IMR-90 (cell line): Measurements from ENCODE around the gene DAPK3. TPM values are rescaled to one million over a fixed set of nuclear protein-coding genes. Genes with fewer than 3 reads are reported as not detected.

Source experiments
- ATAC-seq: fragments of 200-7000 bp; cut with Tn5 transposase; 2 replicates; pipeline ENCODE4 v1.9.1; 2020; ENCODE audit warnings: low read depth, mild to moderate bottlenecking, moderate library complexity
- BruUV-seq: library from RNA; stranded (reverse); fragments of 400-500 nt; replicated peaks from 2 replicates; lab custom pipeline; 2021; lab: Mats Ljungman, UMichigan
- CTCF ChIA-PET: fragments of 300-600 bp; formaldehyde crosslinking; extraction: SDS; loops from one replicate; lab custom pipeline; 2021; ENCODE audit warnings: antibody characterized with exemption; lab: Yijun Ruan, JAX
- POLR2A ChIA-PET: fragments of 300-600 bp; sonication (Branson Sonifier 250); formaldehyde crosslinking; loops from one replicate; lab custom pipeline; 2022; ENCODE audit warnings: antibody characterized with exemption; ENCODE audit not compliant: unreplicated experiment; lab: Charles Lee
- DNase-seq: peaks from one replicate; pipeline ENCODE4 v3.0.0; 2013
- H2AFZ ChIP-seq: replicated peaks from 2 replicates; pipeline ENCODE3; 2013; ENCODE audit warnings: low read length, mild to moderate bottlenecking; ENCODE audit not compliant: poor library complexity
- H2AK5ac ChIP-seq: 2 replicates; pipeline ENCODE4 v1.6.1; 2013; ENCODE audit warnings: low read depth, low read length, inconsistent platforms
- H2AK9ac ChIP-seq: replicated peaks from 2 replicates; pipeline ENCODE3; 2013; ENCODE audit warnings: mild to moderate bottlenecking, low read depth, low read length, moderate library complexity; ENCODE audit not compliant: poor library complexity
- H2BK120ac ChIP-seq: 2 replicates; pipeline ENCODE4 v1.6.1; 2013; ENCODE audit warnings: low read depth, low read length, inconsistent platforms
- H2BK15ac ChIP-seq: 3 replicates; pipeline ENCODE4 v1.6.1; 2013; ENCODE audit warnings: low read depth, low read length, inconsistent platforms
- H2BK20ac ChIP-seq: 2 replicates; pipeline ENCODE4 v1.6.1; 2013; ENCODE audit warnings: low read depth, mild to moderate bottlenecking, inconsistent platforms, low read length, moderate library complexity
- H2BK5ac ChIP-seq: 2 replicates; pipeline ENCODE4 v1.6.1; 2013; ENCODE audit warnings: mild to moderate bottlenecking, low read depth, low read length, inconsistent platforms; ENCODE audit not compliant: poor library complexity, severe bottlenecking
- H3K14ac ChIP-seq: replicated peaks from 2 replicates; pipeline ENCODE4 v1.6.1; 2013; ENCODE audit warnings: low read depth, low read length, inconsistent platforms
- H3K18ac ChIP-seq: 2 replicates; pipeline ENCODE4 v1.6.1; 2013; ENCODE audit warnings: low read depth, low read length, control low read depth
- H3K23ac ChIP-seq: 2 replicates; pipeline ENCODE4 v1.6.1; 2013; ENCODE audit warnings: low read depth, low read length, inconsistent platforms
- H3K27ac ChIP-seq: 2 replicates; pipeline ENCODE4 v1.5.1; 2013; ENCODE audit warnings: mild to moderate bottlenecking, control low read depth, low read length; ENCODE audit not compliant: insufficient read depth
- H3K27me3 ChIP-seq: 2 replicates; pipeline ENCODE4 v1.6.1; 2013; ENCODE audit warnings: low read length; ENCODE audit not compliant: control insufficient read depth, insufficient read depth
- H3K36me3 ChIP-seq: 2 replicates; pipeline ENCODE4 v1.6.1; 2013; ENCODE audit warnings: low read length, mixed read lengths; ENCODE audit not compliant: control insufficient read depth, insufficient read depth
- H3K4ac ChIP-seq: 2 replicates; pipeline ENCODE4 v1.6.1; 2013; ENCODE audit warnings: low read depth, low read length, inconsistent platforms
- H3K4me1 ChIP-seq: 2 replicates; pipeline ENCODE4 v1.6.1; 2013; ENCODE audit warnings: low read length, mixed read lengths; ENCODE audit not compliant: control insufficient read depth, insufficient read depth
- H3K4me2 ChIP-seq: 2 replicates; pipeline ENCODE4 v1.6.1; 2013; ENCODE audit warnings: low read depth, mild to moderate bottlenecking, control low read depth, low read length, moderate library complexity
- H3K4me3 ChIP-seq: 2 replicates; pipeline ENCODE4 v1.5.1; 2013; ENCODE audit warnings: low read depth, mild to moderate bottlenecking, control low read depth, low read length, moderate library complexity; ENCODE audit not compliant: insufficient read depth
- H3K56ac ChIP-seq: 2 replicates; pipeline ENCODE4 v1.6.1; 2013; ENCODE audit warnings: low read length, inconsistent platforms; ENCODE audit not compliant: insufficient read depth; ENCODE audit errors: extremely low read depth
- H3K79me1 ChIP-seq, 2 experiments: 2 replicates each; pipeline ENCODE4 v1.6.1; 2013; ENCODE audit warnings: low read length in 2 of 2, inconsistent platforms in 1 of 2, low read depth in 1 of 2
- H3K9ac ChIP-seq: 2 replicates; pipeline ENCODE4 v1.6.1; 2013; ENCODE audit warnings: low read depth, low read length, control low read depth
- H3K9me1 ChIP-seq: 2 replicates; pipeline ENCODE4 v1.6.1; 2013; ENCODE audit warnings: low read length, inconsistent platforms; ENCODE audit not compliant: insufficient read depth
- H3K9me3 ChIP-seq: 2 replicates; pipeline ENCODE4 v1.6.1; 2013; ENCODE audit warnings: low read length; ENCODE audit not compliant: control insufficient read depth, insufficient read depth
- H4K20me1 ChIP-seq: 2 replicates; pipeline ENCODE4 v1.6.1; 2013; ENCODE audit warnings: low read length, inconsistent platforms; ENCODE audit not compliant: insufficient read depth
- H4K5ac ChIP-seq: 2 replicates; pipeline ENCODE4 v1.6.1; 2013; ENCODE audit warnings: mild to moderate bottlenecking, low read depth, low read length, control low read depth
- H4K8ac ChIP-seq, 2 experiments: 2 replicates each; pipeline ENCODE4 v1.6.1; 2013; ENCODE audit warnings: low read depth in 2 of 2, low read length in 2 of 2, control low read depth in 1 of 2, inconsistent platforms in 1 of 2
- H4K91ac ChIP-seq: 2 replicates; pipeline ENCODE4 v1.6.1; 2013; ENCODE audit warnings: low read depth, low read length, inconsistent platforms; ENCODE audit not compliant: insufficient read depth
- BHLHE40 ChIP-seq: fragments of 150-350 bp; IDR thresholded peaks from 2 replicates; pipeline ENCODE4 v1.6.1; 2016; ENCODE audit warnings: mild to moderate bottlenecking, low read depth, low read length
- CEBPB ChIP-seq: IDR thresholded peaks from 2 replicates; pipeline ENCODE4 v1.6.1; 2012; ENCODE audit warnings: low read depth, low read length, improper control_type of control experiment
- CHD1 ChIP-seq: IDR thresholded peaks from 2 replicates; pipeline ENCODE4 v1.6.1; 2012; ENCODE audit warnings: low read depth, low read length, improper control_type of control experiment
- ELK1 ChIP-seq: fragments of 150-350 bp; IDR thresholded peaks from 2 replicates; pipeline ENCODE4 v1.6.1; 2016; ENCODE audit warnings: low read depth, mild to moderate bottlenecking, low read length, moderate library complexity, borderline replicate concordance
- FOS ChIP-seq: fragments of 150-350 bp; IDR thresholded peaks from 2 replicates; pipeline ENCODE4 v1.6.1; 2016; ENCODE audit warnings: low read depth, low read length
- MAFK ChIP-seq: IDR thresholded peaks from 2 replicates; pipeline ENCODE4 v1.6.1; 2012; ENCODE audit warnings: low read depth, low read length, improper control_type of control experiment
- MAZ ChIP-seq: IDR thresholded peaks from 2 replicates; pipeline ENCODE4 v1.6.1; 2012; ENCODE audit warnings: low read depth, mild to moderate bottlenecking, low read length, improper control_type of control experiment, moderate library complexity, borderline replicate concordance
- MXI1 ChIP-seq: IDR thresholded peaks from 2 replicates; pipeline ENCODE4 v1.6.1; 2012; ENCODE audit warnings: low read depth, mild to moderate bottlenecking, low read length, moderate library complexity, borderline replicate concordance
- POLR2A ChIP-seq: IDR thresholded peaks from 2 replicates; pipeline ENCODE4 v1.6.1; 2012; ENCODE audit warnings: mild to moderate bottlenecking, low read depth, low read length
- RAD21 ChIP-seq: IDR thresholded peaks from 2 replicates; pipeline ENCODE4 v1.6.1; 2012; ENCODE audit warnings: low read length, improper control_type of control experiment
- RFX5 ChIP-seq: IDR thresholded peaks from 2 replicates; pipeline ENCODE4 v1.8.0; 2012; ENCODE audit warnings: low read depth, mild to moderate bottlenecking, low read length, moderate library complexity
- SMC3 ChIP-seq: fragments of 150-350 bp; IDR thresholded peaks from 2 replicates; pipeline ENCODE4 v1.6.1; 2016; ENCODE audit warnings: low read depth, mild to moderate bottlenecking, antibody characterized with exemption, low read length, moderate library complexity
- WGBS, 2 experiments: methylation state at CpG; one replicate each; pipeline versions ENCODE4 v1.1.5 to v1.1.7; 2013; ENCODE audit warnings: missing lambda C conversion rate in 2 of 2; ENCODE audit not compliant: insufficient read length in 1 of 2; ENCODE audit errors: extremely low coverage in 2 of 2; 5-methylcytosine and 5-hydroxymethylcytosine counted together
- dilution Hi-C: fragments of 300-500 bp; cut with HindIII; formaldehyde crosslinking; loops from one replicate; pipeline ENCODE4 v1.14.3; 2018; ENCODE audit warnings: low sequenced_read_pairs; ENCODE audit not compliant: unreplicated experiment
- in situ Hi-C: fragments of 300-500 bp; cut with MboI; formaldehyde crosslinking; loops from 3 replicates; pipeline ENCODE4 v1.14.3; 2019; ENCODE audit warnings: low sequenced_read_pairs, inconsistent platforms, mixed read lengths
- intact Hi-C: fragments of 100-400 bp; cut with micrococcal nuclease; formaldehyde crosslinking; loops from 2 replicates; pipeline ENCODE4 v1.10.0; 2022
- polyA plus RNA-seq, 3 experiments: library from polyadenylated mRNA; depleted of rRNA; stranded (reverse); fragments of >200 nt; gene quantifications; 2 replicates each; pipeline ENCODE4 v1.2.3, GENCODE V29; 2012; ENCODE audit warnings: low replicate concordance in 1 of 3
- total RNA-seq: library from RNA; depleted of rRNA; stranded (reverse); fragments of >200 nt; gene quantifications from 2 replicates; pipeline ENCODE4 v1.2.3, GENCODE V29; 2012
- TF ChIP-seq, protein P1 (sequence below): conservative IDR thresholded peaks from 2 replicates; pipeline ENCODE4 v1.5.1; 2012; ENCODE audit warnings: mild to moderate bottlenecking, low read depth, low read length, improper control_type of control experiment
- TF ChIP-seq, protein P2 (sequence below): fragments of 150-350 bp; IDR thresholded peaks from 2 replicates; pipeline ENCODE4 v1.6.1; 2017; ENCODE audit warnings: mild to moderate bottlenecking, antibody characterized with exemption, low read length, low read depth

Gene DAPK3
- total and polyA plus RNA-seq, 2 of the 4 experiments (the other 2 are of a cell fraction), result 145 to 188 TPM

DNA sequence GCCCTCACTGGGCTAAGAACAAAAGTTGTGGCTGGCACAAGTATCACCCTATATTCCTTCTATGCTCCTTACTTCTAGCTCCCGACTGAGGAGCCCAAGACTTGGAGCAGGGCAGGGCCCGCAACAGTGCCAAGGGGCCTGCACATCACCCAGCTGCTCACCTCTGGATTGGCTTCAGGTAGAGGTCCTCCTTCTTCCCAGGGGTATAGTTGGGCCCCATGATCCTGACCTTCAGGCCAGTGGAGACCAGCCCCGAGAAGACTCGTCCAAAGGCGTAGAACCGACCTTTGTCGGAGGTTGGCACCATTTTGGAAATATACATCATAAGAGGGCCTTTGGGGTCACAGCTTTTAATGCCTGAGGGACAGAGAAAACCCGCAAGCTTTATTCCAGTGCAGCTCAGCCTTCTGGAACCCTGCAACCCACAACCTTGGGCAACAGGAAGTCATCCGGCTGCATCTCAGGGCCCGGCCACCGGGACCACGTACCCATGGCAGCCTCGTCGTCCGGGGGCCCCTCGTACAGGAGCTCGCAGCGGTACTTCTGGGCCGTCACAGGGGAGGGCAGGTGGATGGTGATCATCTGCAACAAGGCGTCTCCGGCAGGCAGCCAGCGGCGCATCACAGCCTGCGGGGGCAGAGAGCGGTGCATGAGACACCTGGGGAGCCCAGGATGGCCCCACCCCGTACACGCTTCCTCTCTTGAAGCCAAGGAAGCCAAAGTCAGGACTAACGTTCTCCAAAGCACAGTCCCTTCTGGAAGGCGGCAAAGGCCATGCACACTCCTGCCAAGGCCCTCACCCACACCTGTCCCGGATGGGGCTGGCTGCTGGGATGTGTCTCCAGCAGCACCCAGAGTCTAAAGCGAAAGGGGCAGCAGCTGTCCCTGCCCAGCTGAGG is 9.7 kb upstream of the DAPK3 start:
- BruUV-seq, result TSS peak; percentile 20
- POLR2A ChIA-PET, result interaction anchor here (0.6 to 0.9 kb wide), 2 partner anchors 10 to 24 kb away, joined by 3 read pairs; partner anchors contain the start of gene DAPK3
- Histone ChIP-seq H3K27me3 (no peaks in the 10 kb centered on the region), H3K9me1 (peaks cover 15% of the 10 kb centered on the region; the same call in 1 of the 2 replicates), H4K8ac (no peak overlapping the region), H3K56ac (no peak overlapping the region), H4K20me1 (peaks cover 97% of the 10 kb centered on the region), H3K23ac (no peak overlapping the region), H2AK5ac (no peak overlapping the region), H3K4ac (no peak overlapping the region), H3K4me2 (no peak overlapping the region), H2BK120ac (no peak overlapping the region), H3K14ac (no peak overlapping the region), H4K91ac (no peak overlapping the region), H2AK9ac (no peak overlapping the region), H2BK5ac (no peak overlapping the region), H3K4me3 (no peak overlapping the region), H3K9ac (no peak overlapping the region), H4K5ac (no peak overlapping the region), H2AFZ (peak overlapping the region; percentile 28), H3K18ac (no peak overlapping the region), H3K36me3 (peaks cover 85% of the 10 kb centered on the region), H3K4me1 (peaks cover 6% of the 10 kb centered on the region), H3K27ac (no peak overlapping the region), H2BK15ac (no peak overlapping the region), H3K9me3 (no peaks in the 10 kb centered on the region), H3K79me1 (peaks cover 9 to 90% of the 10 kb centered on the region in 2 experiments), H2BK20ac (no peak overlapping the region)
- dilution Hi-C loops (no loop called here), in situ Hi-C loops (no loop called here), intact Hi-C loops (no loop called here)
- no peak for DNase-seq
- CTCF ChIA-PET, result no interaction called here
- no peak for ATAC-seq
- WGBS, 2 experiments, result 96% methylated on average over 26 of the region's 31 CpGs; no CpG with 5 or more reads in 1 of the 2 experiments
- TF ChIP-seq BHLHE40, result no peak
- TF ChIP-seq FOS, result no peak
- TF ChIP-seq CHD1, result no peak
- no peak for TF ChIP-seq MXI1
- TF ChIP-seq, protein P1, sequence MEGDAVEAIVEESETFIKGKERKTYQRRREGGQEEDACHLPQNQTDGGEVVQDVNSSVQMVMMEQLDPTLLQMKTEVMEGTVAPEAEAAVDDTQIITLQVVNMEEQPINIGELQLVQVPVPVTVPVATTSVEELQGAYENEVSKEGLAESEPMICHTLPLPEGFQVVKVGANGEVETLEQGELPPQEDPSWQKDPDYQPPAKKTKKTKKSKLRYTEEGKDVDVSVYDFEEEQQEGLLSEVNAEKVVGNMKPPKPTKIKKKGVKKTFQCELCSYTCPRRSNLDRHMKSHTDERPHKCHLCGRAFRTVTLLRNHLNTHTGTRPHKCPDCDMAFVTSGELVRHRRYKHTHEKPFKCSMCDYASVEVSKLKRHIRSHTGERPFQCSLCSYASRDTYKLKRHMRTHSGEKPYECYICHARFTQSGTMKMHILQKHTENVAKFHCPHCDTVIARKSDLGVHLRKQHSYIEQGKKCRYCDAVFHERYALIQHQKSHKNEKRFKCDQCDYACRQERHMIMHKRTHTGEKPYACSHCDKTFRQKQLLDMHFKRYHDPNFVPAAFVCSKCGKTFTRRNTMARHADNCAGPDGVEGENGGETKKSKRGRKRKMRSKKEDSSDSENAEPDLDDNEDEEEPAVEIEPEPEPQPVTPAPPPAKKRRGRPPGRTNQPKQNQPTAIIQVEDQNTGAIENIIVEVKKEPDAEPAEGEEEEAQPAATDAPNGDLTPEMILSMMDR, result no peak
- no peak; the same call in 1 of the 2 replicates for TF ChIP-seq POLR2A
- TF ChIP-seq, protein P2, sequence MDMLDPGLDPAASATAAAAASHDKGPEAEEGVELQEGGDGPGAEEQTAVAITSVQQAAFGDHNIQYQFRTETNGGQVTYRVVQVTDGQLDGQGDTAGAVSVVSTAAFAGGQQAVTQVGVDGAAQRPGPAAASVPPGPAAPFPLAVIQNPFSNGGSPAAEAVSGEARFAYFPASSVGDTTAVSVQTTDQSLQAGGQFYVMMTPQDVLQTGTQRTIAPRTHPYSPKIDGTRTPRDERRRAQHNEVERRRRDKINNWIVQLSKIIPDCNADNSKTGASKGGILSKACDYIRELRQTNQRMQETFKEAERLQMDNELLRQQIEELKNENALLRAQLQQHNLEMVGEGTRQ, result no peak
- TF ChIP-seq SMC3, result no peak
- TF ChIP-seq MAFK, result no peak
- TF ChIP-seq ELK1, result no peak
- no peak for TF ChIP-seq RAD21
- no peak for TF ChIP-seq RFX5
- no peak for TF ChIP-seq MAZ
- no peak for TF ChIP-seq CEBPB
